K562 (cell line): Measurements from ENCODE around the gene NPTXR. TPM values are rescaled to one million over a fixed set of nuclear protein-coding genes. Genes with fewer than 3 reads are reported as not detected.

Experiments used
- ATAC-seq: fragments of 200-7000 bp; cut with Tn5 transposase; 3 replicates; pipeline ENCODE4 v1.9.1; 2020; ENCODE audit warnings: moderate library complexity
- BruUV-seq: library from RNA; stranded (reverse); fragments of 400-500 nt; replicated peaks from 2 replicates; lab custom pipeline; 2021; lab: Mats Ljungman, UMichigan
- CTCF ChIA-PET: fragments of 300-600 bp; formaldehyde crosslinking; extraction: SDS; loops from one replicate; lab custom pipeline; 2021; ENCODE audit warnings: low intra/inter-chr PET ratio; lab: Yijun Ruan, JAX
- POLR2A ChIA-PET: fragments of 300-600, 350-650 bp; sonication (Branson Sonifier 250); formaldehyde crosslinking; extraction: SDS; loops from one replicate; lab custom pipeline; 2021; ENCODE audit warnings: antibody characterized with exemption, inconsistent platforms; lab: Yijun Ruan, JAX
- DNase-seq, 4 experiments: peaks; one replicate each; pipeline versions ENCODE4 v3.0.0 to v3.0.0-alpha.2; 2011 to 2018; ENCODE audit warnings: low spot score in 3 of 4, mixed read lengths in 3 of 4; ENCODE audit errors: extremely low read depth in 1 of 4
- FAIRE-seq: peaks from 2 replicates; lab custom pipeline; 2011; peaks lifted over from hg19 to GRCh38; lab: Jason Lieb, UNC
- H2AFZ ChIP-seq: 2 replicates; pipeline ENCODE4 v1.6.0; 2011; ENCODE audit warnings: low read depth, low read length, control low read depth, inconsistent platforms
- H3K27ac ChIP-seq: fragments of 200-600 bp; 3 replicates; pipeline ENCODE4 v1.8.0; 2011; ENCODE audit warnings: low read depth, mild to moderate bottlenecking, control low read depth, inconsistent platforms, low read length, moderate library complexity, mixed read lengths; ENCODE audit errors: extremely low read depth
- H3K27me3 ChIP-seq, 2 experiments: fragments of 300-600 bp in 1 of 2; 2 replicates in 1 of 2; 3 replicates in 1 of 2; pipeline versions ENCODE4 v1.6.0 to v1.8.0; 2011; ENCODE audit warnings: inconsistent platforms in 2 of 2, low read length in 2 of 2, mild to moderate bottlenecking in 1 of 2, mixed read lengths in 1 of 2, moderate library complexity in 1 of 2; ENCODE audit not compliant: control insufficient read depth in 2 of 2, insufficient read depth in 2 of 2
- H3K36me3 ChIP-seq: fragments of 300-600 bp; 3 replicates; pipeline ENCODE4 v1.8.0; 2011; ENCODE audit warnings: mild to moderate bottlenecking, low read length, inconsistent platforms; ENCODE audit not compliant: control insufficient read depth, insufficient read depth
- H3K4me1 ChIP-seq, 2 experiments: fragments of 200-600 bp in 1 of 2; replicated peaks in 1 of 2; 2 replicates in 1 of 2; 3 replicates in 1 of 2; pipeline versions ENCODE4 v1.5.1 to v1.8.0; 2011; ENCODE audit warnings: inconsistent platforms in 2 of 2, low read length in 2 of 2, mild to moderate bottlenecking in 1 of 2, mixed read lengths in 1 of 2, moderate library complexity in 1 of 2; ENCODE audit not compliant: control insufficient read depth in 2 of 2, insufficient read depth in 2 of 2
- H3K4me2 ChIP-seq: 2 replicates; pipeline ENCODE4 v1.6.1; 2011; ENCODE audit warnings: low read length, control low read depth, inconsistent platforms, mixed read lengths; ENCODE audit not compliant: insufficient read depth
- H3K4me3 ChIP-seq: fragments of 200-600 bp; sonication (generic), shearing (Covaris generic); 2 replicates; pipeline ENCODE4 v1.5.1; 2016; ENCODE audit warnings: control low read depth, inconsistent platforms
- H3K79me2 ChIP-seq: fragments of 200-600 bp; 3 replicates; pipeline ENCODE4 v1.8.0; 2011; ENCODE audit warnings: low read length, inconsistent platforms; ENCODE audit not compliant: control insufficient read depth, insufficient read depth
- H3K9ac ChIP-seq, 2 experiments: 2 replicates each; pipeline versions ENCODE4 v1.6.0 to v1.6.1; 2011; ENCODE audit warnings: low read depth in 2 of 2, low read length in 2 of 2, control low read depth in 1 of 2, inconsistent platforms in 1 of 2, mild to moderate bottlenecking in 1 of 2, mixed read lengths in 1 of 2; ENCODE audit not compliant: insufficient read depth in 1 of 2
- H3K9me1 ChIP-seq: one replicate; pipeline ENCODE4 v1.6.0; 2011; ENCODE audit warnings: inconsistent platforms, mild to moderate bottlenecking, low read length, moderate library complexity; ENCODE audit not compliant: control insufficient read depth, insufficient read depth
- H3K9me3 ChIP-seq: replicated peaks from 2 replicates; pipeline ENCODE4 v1.5.1; 2011; ENCODE audit warnings: low read depth, low read length, inconsistent platforms; ENCODE audit not compliant: control insufficient read depth, insufficient read depth
- H4K20me1 ChIP-seq: replicated peaks from 2 replicates; pipeline ENCODE4 v1.6.1; 2011; ENCODE audit warnings: low read length, inconsistent platforms, mixed read lengths; ENCODE audit not compliant: control insufficient read depth, insufficient read depth
- DEAF1 ChIP-seq: fragments of 450-650 bp; formaldehyde crosslinking; IDR thresholded peaks from 2 replicates; pipeline ENCODE4 v1.4.0; 2020; ENCODE audit warnings: mild to moderate bottlenecking, moderate library complexity
- ETV6 ChIP-seq, 3 experiments: fragments of 150-350 bp in 1 of 3; sonication (generic) in 1 of 3; formaldehyde crosslinking in 1 of 3; IDR thresholded peaks; 2 replicates each; pipeline versions ENCODE4 v1.6.1 to v1.8.0; 2014 to 2022; ENCODE audit warnings: borderline replicate concordance in 2 of 3, low read depth in 2 of 3, antibody characterized with exemption in 1 of 3, low read length in 1 of 3, mild to moderate bottlenecking in 1 of 3, missing genetic modification reagents in 1 of 3
- MYNN ChIP-seq, 2 experiments: sonication (generic); formaldehyde crosslinking in 1 of 2; IDR thresholded peaks; 2 replicates each; pipeline versions ENCODE4 v1.5.0 to v1.6.1; 2016 to 2020; ENCODE audit warnings: antibody characterized with exemption in 1 of 2, missing genetic modification reagents in 1 of 2
- RFX5 ChIP-seq: IDR thresholded peaks from 2 replicates; pipeline ENCODE4 v1.6.1; 2011; ENCODE audit warnings: low read depth, mild to moderate bottlenecking, improper control_type of control experiment, low read length
- SMC3 ChIP-seq: conservative IDR thresholded peaks from 2 replicates; pipeline ENCODE4 v1.6.1; 2011; ENCODE audit warnings: low read depth, low read length, improper control_type of control experiment; ENCODE audit not compliant: insufficient read depth
- SUPT5H ChIP-seq: fragments of 450-650 bp; IDR thresholded peaks from 2 replicates; pipeline ENCODE4 v1.6.1; 2016
- ZBTB33 ChIP-seq: sonication (generic); formaldehyde crosslinking; IDR thresholded peaks from 2 replicates; pipeline ENCODE4 v1.8.1; 2023; ENCODE audit warnings: mild to moderate bottlenecking, missing genetic modification reagents
- ZNF445 ChIP-seq: fragments of 250-450 bp; sonication (Bioruptor Pico); IDR thresholded peaks from 2 replicates; pipeline ENCODE4 v1.4.0; 2020; ENCODE audit warnings: low read depth, mild to moderate bottlenecking, moderate library complexity
- whole genome bisulfite sequencing: fragments of 100-300 bp; shearing (Covaris generic); methylation state at CpG from one replicate; pipeline ENCODE4 v1.1.6; 2016; ENCODE audit warnings: low coverage, mixed read lengths; ENCODE audit not compliant: insufficient coverage; ENCODE audit errors: missing lambda C conversion rate; 5-methylcytosine and 5-hydroxymethylcytosine counted together
- in situ Hi-C: fragments of 300-500 bp; cut with MboI; formaldehyde crosslinking; loops from 4 replicates; pipeline ENCODE4 v1.15.0; 2018; ENCODE audit warnings: inconsistent platforms, mixed read lengths
- intact Hi-C: fragments of 100-400 bp; cut with micrococcal nuclease; formaldehyde crosslinking; loops from 2 replicates; pipeline ENCODE4 v1.14.2; 2022
- polyA plus RNA-seq, 8 experiments: library from polyadenylated mRNA; depleted of rRNA in 4 of 8; stranded (reverse) in 5 of 8; unstranded in 3 of 8; fragments of >200 nt; fragmentation: Nextera tagmentation in 2 of 8; fragmentation: Illumina TruSeq in 1 of 8; extraction: Ambion mirVana in 2 of 8; extraction: Trizol in 1 of 8; gene quantifications; 2 replicates each; pipeline versions ENCODE4 v1.2.1 to v1.2.3, GENCODE V29; 2011 to 2014; ENCODE audit warnings: inconsistent platforms in 1 of 8, missing spikeins in 1 of 8
- total RNA-seq, 7 experiments: library from RNA; depleted of rRNA in 6 of 7; stranded (reverse); fragments of >200 nt in 6 of 7; fragmentation: Illumina TruSeq in 2 of 7; extraction: Trizol in 2 of 7; gene quantifications; 2 replicates each; pipeline versions ENCODE4 v1.2.1 to v1.2.3, GENCODE V29; 2011 to 2021; ENCODE audit warnings: low replicate concordance in 1 of 7
- TF ChIP-seq, protein P1 (sequence below): sonication (generic); formaldehyde crosslinking; IDR thresholded peaks from 2 replicates; pipeline ENCODE4 v1.8.1; 2023; ENCODE audit warnings: missing genetic modification reagents, mild to moderate bottlenecking, borderline replicate concordance
- TF ChIP-seq, protein P2 (sequence below): fragments of 450-650 bp; formaldehyde crosslinking; IDR thresholded peaks from 2 replicates; pipeline ENCODE4 v1.4.0; 2022; ENCODE audit warnings: missing genetic modification characterization

Gene NPTXR
- total and polyA plus RNA-seq, 9 of the 15 experiments (the other 6 are each of a cell fraction or from before 2014, with no cell fraction given): 0.01 to 3.1 (median 1.1) TPM

DNA sequence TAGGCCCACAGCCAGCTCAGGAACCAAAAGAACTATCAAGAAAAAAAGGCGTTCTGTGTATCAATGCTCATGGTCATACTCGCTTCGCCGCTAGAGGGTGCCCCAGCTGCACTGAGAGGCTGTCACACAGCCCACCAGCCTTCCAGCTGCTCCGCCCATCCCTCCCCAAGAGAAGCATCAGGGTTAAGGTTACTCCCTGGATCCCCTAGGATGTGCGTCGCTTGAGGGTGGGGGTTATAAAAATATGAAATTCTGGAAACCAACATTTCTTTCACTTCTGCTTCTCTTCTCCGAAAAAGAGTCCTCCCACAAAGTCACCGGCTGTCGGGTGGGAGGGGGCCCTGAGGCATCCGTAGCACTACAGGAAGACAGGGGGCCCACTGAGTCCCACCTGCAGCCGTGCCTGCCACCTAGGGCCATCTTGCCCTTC lies 26.5 kb upstream of the NPTXR start:
- Histone ChIP-seq H3K27ac (no peak overlapping the region), H3K27me3 (peaks cover 0 to 5% of the 10 kb centered on the region in 2 experiments; a peak in 2 of 5 replicates), H3K79me2 (peaks cover 29% of the 10 kb centered on the region), H3K9ac (no peak overlapping the region; a peak in 1 of 4 replicates), H4K20me1 (no peaks in the 10 kb centered on the region; the same call in 1 of the 2 replicates), H3K4me1 (peaks cover 13 to 31% of the 10 kb centered on the region in 2 experiments), H2AFZ (no peak overlapping the region), H3K36me3 (peaks cover 44% of the 10 kb centered on the region; the same call in 2 of the 3 replicates), H3K9me3 (no peaks in the 10 kb centered on the region), H3K9me1 (no peaks in the 10 kb centered on the region), H3K4me2 (peak overlapping the region; percentile 79; the same call in 1 of the 2 replicates), H3K4me3 (no peak overlapping the region; the same call in 1 of the 2 replicates)
- peak; percentile 82 for ATAC-seq
- TSS peak; percentile 55 for BruUV-seq
- DNase-seq: peak; percentile 51 to 90 (median 62)
- intact Hi-C loops (loop anchor here (1.0 to 10.0 kb wide), 4 partner anchors 54 to 248 kb away; partner anchors contain the start of gene APOBEC3C), in situ Hi-C loops (no loop called here)
- CTCF ChIA-PET: interaction anchor here (1.2 to 1.4 kb wide), 3 partner anchors 133 to 252 kb away, joined by 3 to 8 read pairs (median 6); no protein-coding TSS in a partner anchor
- POLR2A ChIA-PET: interaction anchor here (0.7 to 1.5 kb wide), 4 partner anchors 27 to 447 kb away, joined by 3 to 4 read pairs (median 3); partner anchors contain the start of gene NPTXR
- peak; percentile 97 for FAIRE-seq
- WGBS: 12% methylated on average over 9 of the region's 12 CpGs
- TF ChIP-seq SMC3 (peak; percentile 39; the same call in 1 of the 2 replicates), ZBTB33 (no peak), ETV6 (IDR thresholded peaks at IDR 0.05; ENCODE audit: borderline replicate concordance in 1 of 2, low read depth in 2 of 2, low read length in 1 of 2) (no peak), ETV6 (CRISPR knock-in tag; IDR thresholded peaks at IDR 0.05; ENCODE audit: borderline replicate concordance) (no peak), RFX5 (no peak), DEAF1 (peak; percentile 44; the same call in 1 of the 2 replicates), MYNN (IDR thresholded peaks at IDR 0.05) (no peak), MYNN (CRISPR knock-in tag; IDR thresholded peaks at IDR 0.05) (no peak), ZNF445 (CRISPR knock-in tag) (no peak), SUPT5H (no peak)
- TF ChIP-seq, protein P1, sequence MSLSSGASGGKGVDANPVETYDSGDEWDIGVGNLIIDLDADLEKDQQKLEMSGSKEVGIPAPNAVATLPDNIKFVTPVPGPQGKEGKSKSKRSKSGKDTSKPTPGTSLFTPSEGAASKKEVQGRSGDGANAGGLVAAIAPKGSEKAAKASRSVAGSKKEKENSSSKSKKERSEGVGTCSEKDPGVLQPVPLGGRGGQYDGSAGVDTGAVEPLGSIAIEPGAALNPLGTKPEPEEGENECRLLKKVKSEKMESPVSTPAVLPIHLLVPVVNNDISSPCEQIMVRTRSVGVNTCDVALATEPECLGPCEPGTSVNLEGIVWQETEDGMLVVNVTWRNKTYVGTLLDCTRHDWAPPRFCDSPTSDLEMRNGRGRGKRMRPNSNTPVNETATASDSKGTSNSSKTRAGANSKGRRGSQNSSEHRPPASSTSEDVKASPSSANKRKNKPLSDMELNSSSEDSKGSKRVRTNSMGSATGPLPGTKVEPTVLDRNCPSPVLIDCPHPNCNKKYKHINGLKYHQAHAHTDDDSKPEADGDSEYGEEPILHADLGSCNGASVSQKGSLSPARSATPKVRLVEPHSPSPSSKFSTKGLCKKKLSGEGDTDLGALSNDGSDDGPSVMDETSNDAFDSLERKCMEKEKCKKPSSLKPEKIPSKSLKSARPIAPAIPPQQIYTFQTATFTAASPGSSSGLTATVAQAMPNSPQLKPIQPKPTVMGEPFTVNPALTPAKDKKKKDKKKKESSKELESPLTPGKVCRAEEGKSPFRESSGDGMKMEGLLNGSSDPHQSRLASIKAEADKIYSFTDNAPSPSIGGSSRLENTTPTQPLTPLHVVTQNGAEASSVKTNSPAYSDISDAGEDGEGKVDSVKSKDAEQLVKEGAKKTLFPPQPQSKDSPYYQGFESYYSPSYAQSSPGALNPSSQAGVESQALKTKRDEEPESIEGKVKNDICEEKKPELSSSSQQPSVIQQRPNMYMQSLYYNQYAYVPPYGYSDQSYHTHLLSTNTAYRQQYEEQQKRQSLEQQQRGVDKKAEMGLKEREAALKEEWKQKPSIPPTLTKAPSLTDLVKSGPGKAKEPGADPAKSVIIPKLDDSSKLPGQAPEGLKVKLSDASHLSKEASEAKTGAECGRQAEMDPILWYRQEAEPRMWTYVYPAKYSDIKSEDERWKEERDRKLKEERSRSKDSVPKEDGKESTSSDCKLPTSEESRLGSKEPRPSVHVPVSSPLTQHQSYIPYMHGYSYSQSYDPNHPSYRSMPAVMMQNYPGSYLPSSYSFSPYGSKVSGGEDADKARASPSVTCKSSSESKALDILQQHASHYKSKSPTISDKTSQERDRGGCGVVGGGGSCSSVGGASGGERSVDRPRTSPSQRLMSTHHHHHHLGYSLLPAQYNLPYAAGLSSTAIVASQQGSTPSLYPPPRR (CRISPR knock-in tag): no peak
- TF ChIP-seq, protein P2, sequence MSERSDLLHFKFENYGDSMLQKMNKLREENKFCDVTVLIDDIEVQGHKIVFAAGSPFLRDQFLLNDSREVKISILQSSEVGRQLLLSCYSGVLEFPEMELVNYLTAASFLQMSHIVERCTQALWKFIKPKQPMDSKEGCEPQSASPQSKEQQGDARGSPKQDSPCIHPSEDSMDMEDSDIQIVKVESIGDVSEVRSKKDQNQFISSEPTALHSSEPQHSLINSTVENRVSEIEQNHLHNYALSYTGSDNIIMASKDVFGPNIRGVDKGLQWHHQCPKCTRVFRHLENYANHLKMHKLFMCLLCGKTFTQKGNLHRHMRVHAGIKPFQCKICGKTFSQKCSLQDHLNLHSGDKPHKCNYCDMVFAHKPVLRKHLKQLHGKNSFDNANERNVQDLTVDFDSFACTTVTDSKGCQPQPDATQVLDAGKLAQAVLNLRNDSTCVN: no peak
